ENCODE measurements around the gene RBP5.

DNA sequence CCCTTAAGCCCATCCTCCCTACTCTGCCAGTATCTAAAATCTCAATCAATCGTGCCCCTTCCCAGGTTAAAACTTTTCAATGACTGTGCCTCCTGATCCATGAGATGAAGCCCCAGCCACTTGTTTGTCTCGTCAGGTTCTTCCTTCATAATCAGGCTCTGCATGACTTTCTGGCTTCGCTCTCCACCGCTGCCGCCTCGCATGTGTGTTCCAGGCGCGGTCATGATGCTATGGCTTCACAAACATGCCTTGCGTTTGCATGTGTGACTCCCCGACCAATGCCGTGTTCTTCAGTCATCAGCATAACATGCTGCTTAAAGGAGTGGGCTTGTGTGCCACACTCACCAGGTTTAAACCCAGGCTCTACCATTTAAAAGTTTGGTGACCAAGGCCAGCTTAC is 14.7 kb downstream of the RBP5 start:
- TF ChIP-seq, protein P1, sequence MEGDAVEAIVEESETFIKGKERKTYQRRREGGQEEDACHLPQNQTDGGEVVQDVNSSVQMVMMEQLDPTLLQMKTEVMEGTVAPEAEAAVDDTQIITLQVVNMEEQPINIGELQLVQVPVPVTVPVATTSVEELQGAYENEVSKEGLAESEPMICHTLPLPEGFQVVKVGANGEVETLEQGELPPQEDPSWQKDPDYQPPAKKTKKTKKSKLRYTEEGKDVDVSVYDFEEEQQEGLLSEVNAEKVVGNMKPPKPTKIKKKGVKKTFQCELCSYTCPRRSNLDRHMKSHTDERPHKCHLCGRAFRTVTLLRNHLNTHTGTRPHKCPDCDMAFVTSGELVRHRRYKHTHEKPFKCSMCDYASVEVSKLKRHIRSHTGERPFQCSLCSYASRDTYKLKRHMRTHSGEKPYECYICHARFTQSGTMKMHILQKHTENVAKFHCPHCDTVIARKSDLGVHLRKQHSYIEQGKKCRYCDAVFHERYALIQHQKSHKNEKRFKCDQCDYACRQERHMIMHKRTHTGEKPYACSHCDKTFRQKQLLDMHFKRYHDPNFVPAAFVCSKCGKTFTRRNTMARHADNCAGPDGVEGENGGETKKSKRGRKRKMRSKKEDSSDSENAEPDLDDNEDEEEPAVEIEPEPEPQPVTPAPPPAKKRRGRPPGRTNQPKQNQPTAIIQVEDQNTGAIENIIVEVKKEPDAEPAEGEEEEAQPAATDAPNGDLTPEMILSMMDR (conservative IDR thresholded peaks at IDR 0.05; ENCODE audit: low read depth, low read length): no peak
- no peak for TF ChIP-seq EZH2 (IDR thresholded peaks at IDR 0.05; ENCODE audit: borderline replicate concordance, low read depth, low read length, poor library complexity, severe bottlenecking)

All from A673 (cell line).